Trophoblast cell (in vitro differentiated cells and primary cell): ENCODE results near the gene TOR4A.

Experiments
- DNase-seq, 2 donors: peaks; one replicate each; pipeline ENCODE4 v3.0.0-alpha.2; 2016
- H2AFZ ChIP-seq: 2 replicates; pipeline ENCODE4 v1.6.1; 2013; ENCODE audit warnings: low read length, moderate library complexity, mild to moderate bottlenecking; ENCODE audit not compliant: insufficient read depth, poor library complexity
- H2AK5ac ChIP-seq: 2 replicates; pipeline ENCODE4 v1.6.1; 2013; ENCODE audit warnings: mild to moderate bottlenecking, low read length
- H2BK120ac ChIP-seq: 2 replicates; pipeline ENCODE4 v1.6.1; 2013; ENCODE audit warnings: low read length, mild to moderate bottlenecking, moderate library complexity; ENCODE audit not compliant: insufficient read depth, poor library complexity
- H2BK12ac ChIP-seq: 2 replicates; pipeline ENCODE4 v1.6.1; 2013; ENCODE audit warnings: mild to moderate bottlenecking, low read length, moderate library complexity
- H2BK5ac ChIP-seq: 2 replicates; pipeline ENCODE4 v1.6.1; 2013; ENCODE audit warnings: low read length, low read depth, moderate library complexity, mild to moderate bottlenecking; ENCODE audit not compliant: poor library complexity
- H3K14ac ChIP-seq: 2 replicates; pipeline ENCODE4 v1.6.1; 2013; ENCODE audit warnings: mild to moderate bottlenecking, low read length
- H3K18ac ChIP-seq: 2 replicates; pipeline ENCODE4 v1.6.1; 2013; ENCODE audit warnings: mild to moderate bottlenecking, low read length
- H3K23ac ChIP-seq: 2 replicates; pipeline ENCODE4 v1.6.1; 2013; ENCODE audit warnings: low read length
- H3K27ac ChIP-seq: 2 replicates; pipeline ENCODE4 v1.5.1; 2013; ENCODE audit warnings: low read depth, mild to moderate bottlenecking, inconsistent platforms, low read length, moderate library complexity
- H3K27me3 ChIP-seq: 2 replicates; pipeline ENCODE4 v1.6.1; 2013; ENCODE audit warnings: inconsistent platforms, mild to moderate bottlenecking, low read length, moderate library complexity; ENCODE audit not compliant: insufficient read depth
- H3K36me3 ChIP-seq, 2 experiments: 1 replicate in 1 of 2; 2 replicates in 1 of 2; pipeline ENCODE4 v1.6.1; 2013; ENCODE audit warnings: low read length in 2 of 2, mild to moderate bottlenecking in 2 of 2, moderate library complexity in 1 of 2; ENCODE audit not compliant: insufficient read depth in 2 of 2, control insufficient read depth in 1 of 2
- H3K4ac ChIP-seq: 2 replicates; pipeline ENCODE4 v1.6.1; 2013; ENCODE audit warnings: low read depth, mild to moderate bottlenecking, low read length, moderate library complexity
- H3K4me1 ChIP-seq, 2 experiments: 1 replicate in 1 of 2; 2 replicates in 1 of 2; pipeline ENCODE4 v1.6.1; 2013; ENCODE audit warnings: low read length in 2 of 2, mild to moderate bottlenecking in 2 of 2, moderate library complexity in 1 of 2; ENCODE audit not compliant: insufficient read depth in 2 of 2, control insufficient read depth in 1 of 2
- H3K4me2 ChIP-seq: 2 replicates; pipeline ENCODE4 v1.6.1; 2013; ENCODE audit warnings: inconsistent platforms, mild to moderate bottlenecking, low read length, moderate library complexity
- H3K4me3 ChIP-seq: 2 replicates; pipeline ENCODE4 v1.5.1; 2013; ENCODE audit warnings: mild to moderate bottlenecking, low read depth, low read length, inconsistent platforms
- H3K79me1 ChIP-seq: one replicate; pipeline ENCODE4 v1.6.1; 2013; ENCODE audit warnings: low read length
- H3K79me2 ChIP-seq: 2 replicates; pipeline ENCODE4 v1.6.1; 2013; ENCODE audit warnings: low read length, mild to moderate bottlenecking; ENCODE audit not compliant: control insufficient read depth, insufficient read depth, poor library complexity
- H3K9ac ChIP-seq: 2 replicates; pipeline ENCODE4 v1.6.1; 2013; ENCODE audit warnings: mild to moderate bottlenecking, low read length
- H3K9me3 ChIP-seq: 2 replicates; pipeline ENCODE4 v1.6.1; 2013; ENCODE audit warnings: low read depth, mild to moderate bottlenecking, control low read depth, inconsistent platforms, low read length; ENCODE audit not compliant: insufficient read depth
- H4K12ac ChIP-seq: 2 replicates; pipeline ENCODE4 v1.6.1; 2013; ENCODE audit warnings: low read depth, mild to moderate bottlenecking, low read length, moderate library complexity
- H4K8ac ChIP-seq: 2 replicates; pipeline ENCODE4 v1.6.1; 2013; ENCODE audit warnings: low read depth, mild to moderate bottlenecking, low read length, moderate library complexity
- H4K91ac ChIP-seq: one replicate; pipeline ENCODE4 v1.6.1; 2013; ENCODE audit warnings: low read depth, mild to moderate bottlenecking, low read length, moderate library complexity
- WGBS: extraction: QIAGEN DNeasy Blood & Tissue Kit; methylation state at CpG from one replicate; pipeline ENCODE4 v1.1.7; 2013; ENCODE audit warnings: missing lambda C conversion rate; ENCODE audit not compliant: insufficient read length, insufficient coverage; ENCODE audit errors: extremely low coverage; 5-methylcytosine and 5-hydroxymethylcytosine counted together

The TOR4A gene

GRCh38 chr9:137311171-137311985 lies 33.9 kb downstream of the TOR4A start:
- Histone ChIP-seq H3K9ac (no peak overlapping the region), H2BK120ac (no peak overlapping the region), H3K79me1 (peaks cover 2% of the 10 kb centered on the region), H2BK12ac (no peak overlapping the region), H3K4me2 (no peak overlapping the region), H3K23ac (no peak overlapping the region), H3K27ac (no peak overlapping the region), H2AFZ (no peak overlapping the region), H3K79me2 (no peaks in the 10 kb centered on the region), H2BK5ac (no peak overlapping the region), H3K4me1 (peaks cover 3 to 6% of the 10 kb centered on the region in 2 experiments), H3K4me3 (no peak overlapping the region), H3K36me3 (no peaks in the 10 kb centered on the region), H3K9me3 (no peaks in the 10 kb centered on the region), H3K4ac (no peak overlapping the region), H3K18ac (no peak overlapping the region), H3K14ac (no peak overlapping the region), H4K91ac (no peak overlapping the region), H4K12ac (no peak overlapping the region), H4K8ac (no peak overlapping the region), H2AK5ac (no peak overlapping the region), H3K27me3 (no peaks in the 10 kb centered on the region)
- no CpG with 5 or more reads among the region's 27 CpGs for WGBS
- DNase-seq = peak; percentile 59 to 63

DNA sequence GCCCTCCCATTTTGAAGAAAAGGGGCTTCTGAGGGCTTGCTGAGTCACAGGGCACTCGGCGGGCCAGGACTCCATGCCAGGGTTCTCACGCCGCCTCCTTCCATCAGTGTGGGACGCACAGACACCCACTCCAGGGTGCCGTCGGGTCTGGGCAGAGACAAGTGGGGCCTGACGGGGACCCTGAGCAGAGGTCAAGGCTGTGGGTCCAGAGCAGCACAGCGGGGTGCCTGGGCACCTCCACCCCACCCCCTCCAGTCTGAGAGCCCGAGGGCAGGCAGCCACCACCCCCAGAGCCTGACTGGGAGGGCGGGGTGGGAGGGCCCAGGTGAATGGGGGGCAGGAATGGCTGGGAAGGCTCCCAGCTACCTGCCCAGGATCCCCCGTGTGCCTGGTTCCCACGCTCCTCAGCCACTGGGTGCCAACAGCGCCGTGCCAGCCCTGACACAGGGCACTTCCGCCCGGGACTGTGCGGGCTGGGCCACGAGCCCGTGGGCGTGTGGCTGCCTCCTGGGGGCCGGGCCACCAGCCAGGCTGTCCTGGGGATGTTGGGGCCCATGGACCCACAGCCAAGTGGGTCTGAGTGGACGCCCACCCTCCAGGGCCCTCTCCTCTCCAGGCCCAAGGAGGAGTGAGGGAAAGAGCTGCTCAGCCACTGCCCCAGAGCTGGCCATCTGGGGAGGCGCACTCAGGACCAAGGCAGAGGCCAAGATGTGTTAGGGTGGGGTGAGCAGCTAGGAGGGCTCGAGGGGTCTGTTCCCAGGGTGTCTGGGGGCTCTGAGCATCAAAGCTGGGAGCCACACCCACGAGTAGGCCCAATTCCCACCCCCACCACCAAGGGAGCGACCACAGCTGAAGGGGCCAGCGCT lies 34.7 kb downstream of the TOR4A start:
- H3K36me3 ChIP-seq = no peaks in the 10 kb centered on the region
- no peak overlapping the region for H2AK5ac ChIP-seq
- no peak overlapping the region for H3K4ac ChIP-seq
- no peak overlapping the region for H3K27ac ChIP-seq
- H2BK5ac ChIP-seq = no peak overlapping the region
- H2AFZ ChIP-seq = no peak overlapping the region
- H3K23ac ChIP-seq = no peak overlapping the region
- H4K8ac ChIP-seq = no peak overlapping the region
- no peaks in the 10 kb centered on the region for H3K79me2 ChIP-seq
- no peak overlapping the region for H4K12ac ChIP-seq
- H3K4me1 ChIP-seq = peaks cover 5 to 6% of the 10 kb centered on the region in 2 experiments
- H3K79me1 ChIP-seq = peaks cover 4% of the 10 kb centered on the region
- H3K4me2 ChIP-seq = no peak overlapping the region
- H4K91ac ChIP-seq = no peak overlapping the region
- no peak overlapping the region for H3K9ac ChIP-seq
- no peak overlapping the region for H3K18ac ChIP-seq
- no peaks in the 10 kb centered on the region for H3K27me3 ChIP-seq
- no CpG with 5 or more reads among the region's 28 CpGs for WGBS
- H2BK120ac ChIP-seq = no peak overlapping the region
- no peaks in the 10 kb centered on the region for H3K9me3 ChIP-seq
- H2BK12ac ChIP-seq = no peak overlapping the region
- DNase-seq = no peak
- no peak overlapping the region for H3K14ac ChIP-seq
- no peak overlapping the region for H3K4me3 ChIP-seq

GRCh38 chr9:137312852-137313325 lies 35.4 kb downstream of the TOR4A start:
- Histone ChIP-seq H3K4ac (no peak overlapping the region), H2BK120ac (no peak overlapping the region), H3K79me1 (peaks cover 4% of the 10 kb centered on the region), H2BK5ac (no peak overlapping the region), H3K18ac (no peak overlapping the region), H3K14ac (no peak overlapping the region), H3K4me1 (peaks cover 5 to 6% of the 10 kb centered on the region in 2 experiments), H3K4me3 (no peak overlapping the region), H3K36me3 (no peaks in the 10 kb centered on the region), H3K27ac (no peak overlapping the region), H3K79me2 (no peaks in the 10 kb centered on the region), H3K4me2 (no peak overlapping the region), H2AK5ac (no peak overlapping the region), H4K12ac (no peak overlapping the region), H3K9me3 (no peaks in the 10 kb centered on the region), H4K91ac (no peak overlapping the region), H3K23ac (no peak overlapping the region), H3K9ac (no peak overlapping the region), H2AFZ (no peak overlapping the region), H3K27me3 (no peaks in the 10 kb centered on the region), H2BK12ac (no peak overlapping the region), H4K8ac (no peak overlapping the region)
- DNase-seq = no peak
- WGBS = no CpG with 5 or more reads among the region's 6 CpGs

GRCh38 chr9:137313326-137313936 lies 35.9 kb downstream of the TOR4A start:
- Histone ChIP-seq H3K9me3 (no peaks in the 10 kb centered on the region), H4K91ac (no peak overlapping the region), H3K36me3 (no peaks in the 10 kb centered on the region), H3K79me1 (peaks cover 4% of the 10 kb centered on the region), H4K12ac (no peak overlapping the region), H2AFZ (no peak overlapping the region), H2AK5ac (no peak overlapping the region), H3K14ac (no peak overlapping the region), H3K9ac (no peak overlapping the region), H2BK5ac (no peak overlapping the region), H3K4me1 (peaks cover 5 to 6% of the 10 kb centered on the region in 2 experiments), H2BK12ac (no peak overlapping the region), H3K27ac (no peak overlapping the region), H4K8ac (no peak overlapping the region), H3K27me3 (no peaks in the 10 kb centered on the region), H3K4me2 (no peak overlapping the region), H3K4ac (no peak overlapping the region), H3K23ac (no peak overlapping the region), H3K4me3 (no peak overlapping the region), H2BK120ac (no peak overlapping the region), H3K18ac (no peak overlapping the region), H3K79me2 (no peaks in the 10 kb centered on the region)
- DNase-seq = no peak
- no CpG with 5 or more reads among the region's 9 CpGs for WGBS
